A549 (cell line): ENCODE measurements around the gene SMIM45.

Experiments used
- ATAC-seq, 2 experiments: fragments of 200-7000 bp in 1 of 2; fragments of >200 bp in 1 of 2; cut with Nextera tagmentation in 1 of 2; cut with Tn5 transposase in 1 of 2; 3 replicates each; pipeline versions ENCODE4 v1.8.0 to v1.9.1; 2018 to 2020; ENCODE audit warnings: mild to moderate bottlenecking in 1 of 2, moderate library complexity in 1 of 2
- CTCF ChIA-PET: fragments of 300-600 bp; sonication (Branson Sonifier 250); formaldehyde crosslinking; extraction: SDS; loops from one replicate; lab custom pipeline; 2021; ENCODE audit warnings: antibody characterized with exemption, inconsistent platforms; lab: Yijun Ruan, JAX
- POLR2A ChIA-PET: fragments of 350-600 bp; formaldehyde crosslinking; extraction: SDS; loops from one replicate; lab custom pipeline; 2021; ENCODE audit warnings: antibody characterized with exemption, inconsistent platforms; lab: Yijun Ruan, JAX
- DNase-seq, 2 experiments: peaks; one replicate each; pipeline versions ENCODE4 v3.0.0 to v3.0.0-alpha.2; 2011 to 2016; ENCODE audit warnings: low read depth in 1 of 2, low spot score in 1 of 2
- FAIRE-seq: peaks from 2 replicates; lab custom pipeline; 2011; peaks lifted over from hg19 to GRCh38; lab: Jason Lieb, UNC
- H3K27ac ChIP-seq, 2 experiments: fragments of >200 bp; sonication (Bioruptor Twin); formaldehyde crosslinking; 3 replicates each; pipeline ENCODE4 v1.5.1; 2016 to 2017
- H3K4me1 ChIP-seq: fragments of >200 bp; sonication (Bioruptor Twin); formaldehyde crosslinking; 3 replicates; pipeline ENCODE4 v1.6.1; 2016
- H3K4me2 ChIP-seq: fragments of >200 bp; sonication (Bioruptor Twin); formaldehyde crosslinking; 3 replicates; pipeline ENCODE4 v1.6.1; 2016
- H3K4me3 ChIP-seq: fragments of >200 bp; sonication (Bioruptor Twin); formaldehyde crosslinking; 3 replicates; pipeline ENCODE4 v1.5.1; 2016
- H3K9me3 ChIP-seq: fragments of >200 bp; sonication (Bioruptor Twin); formaldehyde crosslinking; 3 replicates; pipeline ENCODE4 v1.6.1; 2016
- BHLHE40 ChIP-seq: IDR thresholded peaks from 2 replicates; pipeline ENCODE4 v1.6.1; 2012; ENCODE audit warnings: low read depth, low read length, inconsistent platforms
- FOSB ChIP-seq: fragments of 250-450 bp; sonication (Bioruptor Pico); IDR thresholded peaks from 2 replicates; pipeline ENCODE4 v1.5.0; 2020; ENCODE audit warnings: mild to moderate bottlenecking, moderate library complexity
- FOSL2 ChIP-seq, 2 experiments: fragments of 450-650 bp in 1 of 2; fragments of >200 bp in 1 of 2; sonication (Bioruptor Twin) in 1 of 2; formaldehyde crosslinking; IDR thresholded peaks; 2 replicates each; pipeline versions ENCODE4 v1.5.0 to v1.6.1; 2016 to 2020; ENCODE audit warnings: mild to moderate bottlenecking in 1 of 2, moderate library complexity in 1 of 2
- HDAC2 ChIP-seq: fragments of 200-600 bp; sonication (generic); IDR thresholded peaks from 2 replicates; pipeline ENCODE4 v1.6.1; 2016
- JUN ChIP-seq, 2 experiments: fragments of >200 bp; sonication (Bioruptor Twin); formaldehyde crosslinking; IDR thresholded peaks; 2 replicates in 1 of 2; 3 replicates in 1 of 2; pipeline ENCODE4 v1.6.1; 2016 to 2017
- MAZ ChIP-seq: fragments of 150-350 bp; IDR thresholded peaks from 2 replicates; pipeline ENCODE4 v1.6.1; 2014; ENCODE audit warnings: antibody characterized with exemption, low read depth, low read length, borderline replicate concordance
- MYC ChIP-seq: IDR thresholded peaks from 2 replicates; pipeline ENCODE4 v1.6.1; 2012; ENCODE audit warnings: mild to moderate bottlenecking, inconsistent platforms, low read length, improper control_type of control experiment, borderline replicate concordance
- POLR2A ChIP-seq: IDR thresholded peaks from 2 replicates; pipeline ENCODE4 v1.6.1; 2012; ENCODE audit warnings: mild to moderate bottlenecking, low read length
- POLR2AphosphoS2 ChIP-seq: conservative IDR thresholded peaks from 2 replicates; pipeline ENCODE4 v1.6.1; 2012; ENCODE audit warnings: low read length, improper control_type of control experiment, inconsistent platforms
- SREBF2 ChIP-seq: fragments of 450-650 bp; IDR thresholded peaks from 2 replicates; pipeline ENCODE4 v1.6.1; 2014; ENCODE audit warnings: mild to moderate bottlenecking, moderate library complexity
- TFCP2L1 ChIP-seq: fragments of 250-450 bp; sonication (Bioruptor Pico); IDR thresholded peaks from 2 replicates; pipeline ENCODE4 v1.5.0; 2021; ENCODE audit warnings: mild to moderate bottlenecking
- ZC3H11A ChIP-seq: fragments of 450-650 bp; IDR thresholded peaks from 2 replicates; pipeline ENCODE4 v1.6.1; 2014; ENCODE audit warnings: antibody characterized with exemption, mild to moderate bottlenecking
- ZNF302 ChIP-seq: fragments of 250-450 bp; sonication (Bioruptor Pico); IDR thresholded peaks from 2 replicates; pipeline ENCODE4 v1.9.0; 2021; ENCODE audit warnings: inconsistent platforms, mild to moderate bottlenecking, moderate library complexity
- WGBS: methylation state at CpG from one replicate; pipeline ENCODE4 v1.1.6; 2017; ENCODE audit errors: missing lambda C conversion rate; 5-methylcytosine and 5-hydroxymethylcytosine counted together
- TF ChIP-seq, protein P1 (sequence below): fragments of >200 bp; sonication (Bioruptor Twin); formaldehyde crosslinking; IDR thresholded peaks from 3 replicates; pipeline ENCODE4 v1.5.1; 2016
- TF ChIP-seq, protein P2 (sequence below): fragments of >200 bp; sonication (Bioruptor Twin); formaldehyde crosslinking; IDR thresholded peaks from 2 replicates; pipeline ENCODE4 v1.6.1; 2016
- TF ChIP-seq, protein P3 (sequence below): IDR thresholded peaks from 2 replicates; pipeline ENCODE4 v1.6.1; 2012
- TF ChIP-seq, protein P4 (sequence below): fragments of 250-450 bp; sonication (Bioruptor Pico); IDR thresholded peaks from 2 replicates; pipeline ENCODE4 v1.5.0; 2020; ENCODE audit warnings: low read depth, mild to moderate bottlenecking, moderate library complexity
- TF ChIP-seq, protein P5 (sequence below): fragments of 200-600 bp; sonication (generic); IDR thresholded peaks from 2 replicates; pipeline ENCODE4 v1.6.1; 2016; ENCODE audit warnings: antibody characterized with exemption, mild to moderate bottlenecking, moderate library complexity

Gene SMIM45

DNA sequence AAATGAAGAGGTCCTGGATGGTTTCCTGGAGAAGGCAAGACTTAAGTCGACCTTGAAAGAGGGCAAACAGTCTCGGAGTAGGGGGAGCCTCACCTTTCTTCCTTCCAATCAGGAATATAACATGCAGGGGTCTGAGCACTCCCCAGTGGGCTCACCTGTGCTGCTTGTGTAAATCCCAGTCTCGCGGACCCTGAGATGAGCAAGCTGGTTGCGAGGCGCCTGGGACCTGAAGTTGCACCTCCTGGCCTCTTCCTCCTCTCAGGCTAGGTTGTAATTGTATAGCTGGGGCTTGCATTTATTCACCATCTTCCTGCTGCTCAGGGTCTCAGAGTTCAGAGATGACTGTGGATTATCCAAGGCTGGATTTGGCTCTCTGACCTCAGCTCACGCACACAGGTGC, 39.2 kb downstream of the SMIM45 start (continued):
- TF ChIP-seq, protein P1, sequence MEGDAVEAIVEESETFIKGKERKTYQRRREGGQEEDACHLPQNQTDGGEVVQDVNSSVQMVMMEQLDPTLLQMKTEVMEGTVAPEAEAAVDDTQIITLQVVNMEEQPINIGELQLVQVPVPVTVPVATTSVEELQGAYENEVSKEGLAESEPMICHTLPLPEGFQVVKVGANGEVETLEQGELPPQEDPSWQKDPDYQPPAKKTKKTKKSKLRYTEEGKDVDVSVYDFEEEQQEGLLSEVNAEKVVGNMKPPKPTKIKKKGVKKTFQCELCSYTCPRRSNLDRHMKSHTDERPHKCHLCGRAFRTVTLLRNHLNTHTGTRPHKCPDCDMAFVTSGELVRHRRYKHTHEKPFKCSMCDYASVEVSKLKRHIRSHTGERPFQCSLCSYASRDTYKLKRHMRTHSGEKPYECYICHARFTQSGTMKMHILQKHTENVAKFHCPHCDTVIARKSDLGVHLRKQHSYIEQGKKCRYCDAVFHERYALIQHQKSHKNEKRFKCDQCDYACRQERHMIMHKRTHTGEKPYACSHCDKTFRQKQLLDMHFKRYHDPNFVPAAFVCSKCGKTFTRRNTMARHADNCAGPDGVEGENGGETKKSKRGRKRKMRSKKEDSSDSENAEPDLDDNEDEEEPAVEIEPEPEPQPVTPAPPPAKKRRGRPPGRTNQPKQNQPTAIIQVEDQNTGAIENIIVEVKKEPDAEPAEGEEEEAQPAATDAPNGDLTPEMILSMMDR, result no peak
- no peak for TF ChIP-seq FOSL2 (IDR thresholded peaks at IDR 0.05)
- no peak for TF ChIP-seq FOSL2 (CRISPR knock-in tag; IDR thresholded peaks at IDR 0.05)
- no peak for TF ChIP-seq POLR2AphosphoS2
- TF ChIP-seq MYC, result no peak
- TF ChIP-seq, protein P2, sequence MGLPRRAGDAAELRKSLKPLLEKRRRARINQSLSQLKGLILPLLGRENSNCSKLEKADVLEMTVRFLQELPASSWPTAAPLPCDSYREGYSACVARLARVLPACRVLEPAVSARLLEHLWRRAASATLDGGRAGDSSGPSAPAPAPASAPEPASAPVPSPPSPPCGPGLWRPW, result no peak
- no peak for TF ChIP-seq JUN (IDR thresholded peaks at IDR 0.05)
- no peak for TF ChIP-seq MAZ

DNA sequence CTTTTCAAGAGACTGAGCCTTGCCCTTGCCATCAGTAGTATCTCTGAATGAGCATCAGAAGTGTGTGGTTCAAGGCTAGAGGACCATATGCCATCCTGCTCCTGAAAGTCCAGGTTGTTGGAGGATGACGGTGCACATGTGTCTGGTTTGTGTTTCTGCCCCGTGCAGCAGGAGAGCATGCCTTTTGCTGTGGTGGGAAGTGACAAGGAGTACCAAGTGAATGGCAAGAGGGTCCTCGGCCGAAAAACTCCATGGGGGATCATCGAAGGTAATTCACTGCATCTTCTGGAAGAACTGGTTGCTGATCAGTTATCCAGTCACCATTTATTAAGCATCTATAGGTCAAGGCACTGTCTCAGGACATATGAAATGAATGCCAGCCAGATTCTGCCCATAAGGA, 40.5 kb downstream of the SMIM45 start:
- Histone ChIP-seq H3K27ac (no peak overlapping the region), H3K4me1 (no peaks in the 10 kb centered on the region), H3K4me3 (no peak overlapping the region), H3K4me2 (no peak overlapping the region), H3K9me3 (no peaks in the 10 kb centered on the region)
- ChIA-PET POLR2A (no interaction called here), CTCF (no interaction called here)
- WGBS, result 55% methylated on average over 5 of the region's 5 CpGs
- no peak for FAIRE-seq
- ATAC-seq, result no peak
- no peak for TF ChIP-seq ZNF302 (CRISPR knock-in tag)
- TF ChIP-seq POLR2AphosphoS2, result no peak
- TF ChIP-seq ZC3H11A, result no peak
- TF ChIP-seq SREBF2, result no peak
- DNase-seq, result no peak

DNA sequence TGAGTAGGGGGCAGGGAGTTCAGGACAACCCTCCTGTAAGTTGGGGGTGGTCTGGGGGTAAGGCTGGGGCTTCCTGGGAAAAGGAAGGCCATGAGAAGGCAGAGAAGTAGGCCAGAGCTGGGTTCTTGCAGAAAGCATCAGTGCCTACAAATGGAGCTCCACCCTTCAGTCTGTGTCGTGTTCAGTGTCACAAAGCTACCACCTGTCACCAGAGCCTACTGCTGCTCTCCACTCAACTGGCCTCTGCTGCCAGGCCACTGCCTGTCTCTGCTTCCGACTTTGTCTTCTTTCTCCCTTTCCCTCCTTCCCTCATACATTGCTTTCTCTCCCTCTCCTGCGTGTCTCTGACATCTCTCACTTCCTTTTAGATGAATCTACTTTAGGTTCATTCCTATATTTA, 43.3 kb downstream of the SMIM45 start:
- H3K4me3 ChIP-seq, result no peak overlapping the region
- ATAC-seq (no peak), DNase-seq (no peak), FAIRE-seq (no peak)
- peaks cover 12% of the 10 kb centered on the region for H3K9me3 ChIP-seq
- ChIA-PET POLR2A (no interaction called here), CTCF (no interaction called here)
- 34% methylated on average over 3 of the region's 3 CpGs for WGBS
- H3K4me2 ChIP-seq, result no peak overlapping the region
- peaks cover 3% of the 10 kb centered on the region; the same call in 1 of the 3 replicates for H3K4me1 ChIP-seq
- TF ChIP-seq, protein P3, sequence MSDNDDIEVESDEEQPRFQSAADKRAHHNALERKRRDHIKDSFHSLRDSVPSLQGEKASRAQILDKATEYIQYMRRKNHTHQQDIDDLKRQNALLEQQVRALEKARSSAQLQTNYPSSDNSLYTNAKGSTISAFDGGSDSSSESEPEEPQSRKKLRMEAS, result no peak
- TF ChIP-seq, protein P4, sequence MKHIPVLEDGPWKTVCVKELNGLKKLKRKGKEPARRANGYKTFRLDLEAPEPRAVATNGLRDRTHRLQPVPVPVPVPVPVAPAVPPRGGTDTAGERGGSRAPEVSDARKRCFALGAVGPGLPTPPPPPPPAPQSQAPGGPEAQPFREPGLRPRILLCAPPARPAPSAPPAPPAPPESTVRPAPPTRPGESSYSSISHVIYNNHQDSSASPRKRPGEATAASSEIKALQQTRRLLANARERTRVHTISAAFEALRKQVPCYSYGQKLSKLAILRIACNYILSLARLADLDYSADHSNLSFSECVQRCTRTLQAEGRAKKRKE (CRISPR knock-in tag), result no peak
- TF ChIP-seq POLR2A (no peak), HDAC2 (no peak), BHLHE40 (no peak), TFCP2L1 (CRISPR knock-in tag) (no peak), FOSB (CRISPR knock-in tag) (no peak)
- TF ChIP-seq, protein P5, sequence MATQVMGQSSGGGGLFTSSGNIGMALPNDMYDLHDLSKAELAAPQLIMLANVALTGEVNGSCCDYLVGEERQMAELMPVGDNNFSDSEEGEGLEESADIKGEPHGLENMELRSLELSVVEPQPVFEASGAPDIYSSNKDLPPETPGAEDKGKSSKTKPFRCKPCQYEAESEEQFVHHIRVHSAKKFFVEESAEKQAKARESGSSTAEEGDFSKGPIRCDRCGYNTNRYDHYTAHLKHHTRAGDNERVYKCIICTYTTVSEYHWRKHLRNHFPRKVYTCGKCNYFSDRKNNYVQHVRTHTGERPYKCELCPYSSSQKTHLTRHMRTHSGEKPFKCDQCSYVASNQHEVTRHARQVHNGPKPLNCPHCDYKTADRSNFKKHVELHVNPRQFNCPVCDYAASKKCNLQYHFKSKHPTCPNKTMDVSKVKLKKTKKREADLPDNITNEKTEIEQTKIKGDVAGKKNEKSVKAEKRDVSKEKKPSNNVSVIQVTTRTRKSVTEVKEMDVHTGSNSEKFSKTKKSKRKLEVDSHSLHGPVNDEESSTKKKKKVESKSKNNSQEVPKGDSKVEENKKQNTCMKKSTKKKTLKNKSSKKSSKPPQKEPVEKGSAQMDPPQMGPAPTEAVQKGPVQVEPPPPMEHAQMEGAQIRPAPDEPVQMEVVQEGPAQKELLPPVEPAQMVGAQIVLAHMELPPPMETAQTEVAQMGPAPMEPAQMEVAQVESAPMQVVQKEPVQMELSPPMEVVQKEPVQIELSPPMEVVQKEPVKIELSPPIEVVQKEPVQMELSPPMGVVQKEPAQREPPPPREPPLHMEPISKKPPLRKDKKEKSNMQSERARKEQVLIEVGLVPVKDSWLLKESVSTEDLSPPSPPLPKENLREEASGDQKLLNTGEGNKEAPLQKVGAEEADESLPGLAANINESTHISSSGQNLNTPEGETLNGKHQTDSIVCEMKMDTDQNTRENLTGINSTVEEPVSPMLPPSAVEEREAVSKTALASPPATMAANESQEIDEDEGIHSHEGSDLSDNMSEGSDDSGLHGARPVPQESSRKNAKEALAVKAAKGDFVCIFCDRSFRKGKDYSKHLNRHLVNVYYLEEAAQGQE, result no peak
- H3K27ac ChIP-seq, result no peak overlapping the region
